ENCODE measurements around the gene FBXO47. TPM values are rescaled to one million over a fixed set of nuclear protein-coding genes. Genes with fewer than 3 reads are reported as not detected.
"Not testable (repeated sequence)": the region's sequence is repeated elsewhere in the genome, so short reads cannot be mapped to it uniquely, and the experiment has no call there.

The FBXO47 gene
- total RNA-seq, 1 donor from 2014 or later = not detected

- no peak for ATAC-seq
Observed at GRCh38 chr17:38980490-38981217, 13.5 kb upstream of the FBXO47 start.

GRCh38 chr17:38978180-38978579 is 11.0 kb upstream of the FBXO47 start:
- no peak for ATAC-seq

- not testable (repeated sequence) for ATAC-seq
Observed at GRCh38 chr17:38976187-38976551, 9.0 kb upstream of the FBXO47 start.

- ATAC-seq = peak; percentile 10
Observed at GRCh38 chr17:38970804-38971203, 3.6 kb upstream of the FBXO47 start.

- no peak for ATAC-seq
Observed at GRCh38 chr17:38970128-38970527, 2.9 kb upstream of the FBXO47 start.

- no peak for ATAC-seq
Observed at GRCh38 chr17:38969281-38969680, 2.1 kb upstream of the FBXO47 start.

- ATAC-seq = no peak
Observed at GRCh38 chr17:38961413-38961812, 5.8 kb downstream of the FBXO47 start.

GRCh38 chr17:38960402-38960801 is 6.8 kb downstream of the FBXO47 start:
- ATAC-seq = no peak

- no peak for ATAC-seq
Observed at GRCh38 chr17:38959508-38959907, 7.7 kb downstream of the FBXO47 start.

GRCh38 chr17:38958756-38959155 is 8.4 kb downstream of the FBXO47 start:
- ATAC-seq = no peak

GRCh38 chr17:38958326-38958725 is 8.9 kb downstream of the FBXO47 start:
- no peak for ATAC-seq

GRCh38 chr17:38953800-38954199 is 13.4 kb downstream of the FBXO47 start:
- not testable (repeated sequence) for ATAC-seq

- no peak for ATAC-seq
Observed at GRCh38 chr17:38947189-38947588, 20.0 kb downstream of the FBXO47 start.

- ATAC-seq = no peak
Observed at GRCh38 chr17:38943607-38944006, 23.6 kb downstream of the FBXO47 start.

- ATAC-seq = no peak
Observed at GRCh38 chr17:38942696-38943334, 24.4 kb downstream of the FBXO47 start.

- no peak for ATAC-seq
Observed at GRCh38 chr17:38940404-38940803, 26.8 kb downstream of the FBXO47 start.

- ATAC-seq = no peak
Observed at GRCh38 chr17:38939987-38940386, 27.2 kb downstream of the FBXO47 start.

- not testable (repeated sequence) for ATAC-seq
Observed at GRCh38 chr17:38933962-38934361, 33.2 kb downstream of the FBXO47 start.

GRCh38 chr17:38930782-38931181 is 36.4 kb downstream of the FBXO47 start:
- not testable (repeated sequence) for ATAC-seq

- ATAC-seq = no peak
Observed at GRCh38 chr17:38926293-38927070, 40.7 kb downstream of the FBXO47 start.

GRCh38 chr17:38925263-38925995 is 41.8 kb downstream of the FBXO47 start, which contains the start of gene LASP1NB:
Gene LASP1NB, plus strand, starts transcription at chr17:38925614.
- no peak for ATAC-seq

GRCh38 chr17:38922538-38923297 is 44.5 kb downstream of the FBXO47 start:
- ATAC-seq = peak; percentile 14

All from esophagus mucosa (tissue), 1 donor.